Fibroblast of the conjunctiva (primary cell): ENCODE results near the gene CYP2F1.
A peak's percentile ranks its signal among the peaks of the same experiment; 100 is the strongest.
"Not testable (repeated sequence)": the region's sequence is repeated elsewhere in the genome, so short reads cannot be mapped to it uniquely, and the experiment has no call there.

Source experiments
- DNase-seq: peaks from one replicate; pipeline ENCODE4 v3.0.0-alpha.2; 2010; ENCODE audit warnings: low read depth

Gene CYP2F1

GRCh38 chr19:41126765-41127203 is 12.6 kb downstream of the CYP2F1 start:
- DNase-seq: peak; percentile 2

- not testable (repeated sequence) for DNase-seq
Observed at GRCh38 chr19:41127362-41127761, 13.1 kb downstream of the CYP2F1 start.

GRCh38 chr19:41127801-41128300 is 13.6 kb downstream of the CYP2F1 start:
- peak; percentile 27 for DNase-seq

- no peak for DNase-seq
Observed at GRCh38 chr19:41128692-41129091, 14.5 kb downstream of the CYP2F1 start.

GRCh38 chr19:41131186-41131585 is 17.0 kb downstream of the CYP2F1 start:
- DNase-seq: no peak

- no peak for DNase-seq
Observed at GRCh38 chr19:41133260-41133659, 19.0 kb downstream of the CYP2F1 start.

- no peak for DNase-seq
Observed at GRCh38 chr19:41134616-41135015, 20.4 kb downstream of the CYP2F1 start.

GRCh38 chr19:41135390-41136384 is 21.5 kb downstream of the CYP2F1 start:
- peak; percentile 8 for DNase-seq

GRCh38 chr19:41136636-41137455 is 22.6 kb downstream of the CYP2F1 start:
- no peak for DNase-seq

GRCh38 chr19:41144403-41144802 is 30.2 kb downstream of the CYP2F1 start:
- DNase-seq: peak; percentile 68

GRCh38 chr19:41149831-41150230 is 35.6 kb downstream of the CYP2F1 start:
- DNase-seq: no peak

- DNase-seq: not testable (repeated sequence)
Observed at GRCh38 chr19:41150986-41151385, 36.8 kb downstream of the CYP2F1 start.

- no peak for DNase-seq
Observed at GRCh38 chr19:41154060-41154459, 39.8 kb downstream of the CYP2F1 start.

GRCh38 chr19:41156207-41156606 is 42.0 kb downstream of the CYP2F1 start:
- no peak for DNase-seq

- DNase-seq: no peak
Observed at GRCh38 chr19:41159881-41160280, 45.6 kb downstream of the CYP2F1 start.

GRCh38 chr19:41161903-41162302 is 47.7 kb downstream of the CYP2F1 start:
- DNase-seq: no peak

GRCh38 chr19:41166944-41167804 is 52.9 kb downstream of the CYP2F1 start:
- no peak for DNase-seq

GRCh38 chr19:41172297-41173164 is 58.3 kb downstream of the CYP2F1 start:
- no peak for DNase-seq

GRCh38 chr19:41174297-41174928 is 60.2 kb downstream of the CYP2F1 start:
- no peak for DNase-seq
